H9 (cell line): ENCODE results near the gene CRYBB1. TPM values are rescaled to one million over a fixed set of nuclear protein-coding genes. Genes with fewer than 3 reads are reported as not detected.
"Not testable (repeated sequence)": the region's sequence is repeated elsewhere in the genome, so short reads cannot be mapped to it uniquely, and the experiment has no call there.

Source experiments
- DNase-seq: peaks from one replicate; pipeline ENCODE4 v3.0.0-alpha.2; 2017
- H2AFZ ChIP-seq: one replicate; pipeline ENCODE4 v1.6.1; 2013; ENCODE audit warnings: mild to moderate bottlenecking, low read length, control low read depth, moderate library complexity
- H2AK5ac ChIP-seq: 2 replicates; pipeline ENCODE4 v1.6.1; 2013; ENCODE audit warnings: low read length, control low read depth, mixed read lengths; ENCODE audit not compliant: insufficient read length
- H2BK120ac ChIP-seq: one replicate; pipeline ENCODE4 v1.6.1; 2013; ENCODE audit warnings: low read depth, mild to moderate bottlenecking, low read length, control low read depth, inconsistent platforms; ENCODE audit not compliant: poor library complexity, severe bottlenecking
- H2BK12ac ChIP-seq: 2 replicates; pipeline ENCODE4 v1.6.1; 2013; ENCODE audit warnings: low read length, control low read depth, mixed read lengths, low read depth; ENCODE audit not compliant: insufficient read length
- H2BK15ac ChIP-seq: 2 replicates; pipeline ENCODE4 v1.6.1; 2013; ENCODE audit warnings: low read depth, low read length, control low read depth
- H2BK20ac ChIP-seq: one replicate; pipeline ENCODE4 v1.6.1; 2013; ENCODE audit warnings: low read depth, mild to moderate bottlenecking, low read length, control low read depth, inconsistent platforms; ENCODE audit not compliant: poor library complexity, severe bottlenecking
- H2BK5ac ChIP-seq: 2 replicates; pipeline ENCODE4 v1.6.1; 2013; ENCODE audit warnings: low read length, control low read depth, mixed read lengths; ENCODE audit not compliant: insufficient read length
- H3K14ac ChIP-seq: 2 replicates; pipeline ENCODE4 v1.6.1; 2013; ENCODE audit warnings: low read length, control low read depth; ENCODE audit not compliant: insufficient read depth
- H3K18ac ChIP-seq: 2 replicates; pipeline ENCODE4 v1.6.1; 2013; ENCODE audit warnings: low read depth, mild to moderate bottlenecking, mixed read lengths, low read length, control low read depth; ENCODE audit not compliant: insufficient read length
- H3K23ac ChIP-seq: 2 replicates; pipeline ENCODE4 v1.6.1; 2013; ENCODE audit warnings: low read length, control low read depth, mixed read lengths, low read depth; ENCODE audit not compliant: insufficient read length
- H3K23me2 ChIP-seq: 2 replicates; pipeline ENCODE4 v1.6.1; 2013; ENCODE audit warnings: low read depth, mild to moderate bottlenecking, mixed read lengths, low read length, control low read depth; ENCODE audit not compliant: insufficient read length, poor library complexity, severe bottlenecking
- H3K27ac ChIP-seq: 2 replicates; pipeline ENCODE4 v1.5.1; 2013; ENCODE audit warnings: low read length, control low read depth, mixed read lengths, low read depth; ENCODE audit not compliant: insufficient read length
- H3K27me3 ChIP-seq: 2 replicates; pipeline ENCODE4 v1.6.1; 2013; ENCODE audit warnings: low read length, control low read depth, inconsistent platforms; ENCODE audit not compliant: insufficient read depth
- H3K4ac ChIP-seq: 2 replicates; pipeline ENCODE4 v1.6.1; 2013; ENCODE audit warnings: low read depth, mild to moderate bottlenecking, control low read depth, inconsistent platforms, low read length, moderate library complexity
- H3K4me1 ChIP-seq: 2 replicates; pipeline ENCODE4 v1.6.1; 2013; ENCODE audit warnings: low read length, control low read depth, inconsistent platforms; ENCODE audit not compliant: insufficient read depth
- H3K4me2 ChIP-seq: 2 replicates; pipeline ENCODE4 v1.6.1; 2013; ENCODE audit warnings: low read length, control low read depth, mixed read lengths; ENCODE audit not compliant: insufficient read length, insufficient read depth
- H3K56ac ChIP-seq: 2 replicates; pipeline ENCODE4 v1.6.1; 2013; ENCODE audit warnings: low read depth, mild to moderate bottlenecking, mixed read lengths, low read length, control low read depth; ENCODE audit not compliant: insufficient read length
- H3K79me1 ChIP-seq: 2 replicates; pipeline ENCODE4 v1.6.1; 2013; ENCODE audit warnings: low read depth, mild to moderate bottlenecking, moderate library complexity, low read length, control low read depth, inconsistent platforms; ENCODE audit not compliant: insufficient read depth, poor library complexity, severe bottlenecking
- H3K79me2 ChIP-seq: 2 replicates; pipeline ENCODE4 v1.6.1; 2013; ENCODE audit warnings: low read length, control low read depth, inconsistent platforms; ENCODE audit not compliant: insufficient read depth
- H3K9ac ChIP-seq: 2 replicates; pipeline ENCODE4 v1.6.1; 2013; ENCODE audit warnings: low read length, control low read depth, mixed read lengths; ENCODE audit not compliant: insufficient read length; ENCODE audit errors: extremely low read depth
- H3K9me3 ChIP-seq: one replicate; pipeline ENCODE4 v1.6.1; 2013; ENCODE audit warnings: low read depth, low read length, inconsistent platforms; ENCODE audit not compliant: control insufficient read depth
- H3T11ph ChIP-seq: one replicate; pipeline ENCODE4 v1.6.1; 2013; ENCODE audit warnings: mild to moderate bottlenecking, low read length, control low read depth, inconsistent platforms
- H4K20me1 ChIP-seq: one replicate; pipeline ENCODE4 v1.6.1; 2013; ENCODE audit not compliant: control insufficient read depth, insufficient read length, insufficient read depth
- H4K5ac ChIP-seq: 2 replicates; pipeline ENCODE4 v1.6.1; 2013; ENCODE audit warnings: low read depth, mild to moderate bottlenecking, mixed read lengths, low read length, control low read depth; ENCODE audit not compliant: insufficient read length
- H4K8ac ChIP-seq: replicated peaks from 2 replicates; pipeline ENCODE4 v1.6.1; 2013; ENCODE audit warnings: low read length, control low read depth, mixed read lengths, low read depth; ENCODE audit not compliant: insufficient read length
- H4K91ac ChIP-seq: 2 replicates; pipeline ENCODE4 v1.6.1; 2013; ENCODE audit warnings: low read depth, mild to moderate bottlenecking, moderate library complexity, mixed read lengths, low read length, control low read depth; ENCODE audit not compliant: insufficient read length
- H3K27ac Mint-ChIP-seq, 3 experiments: 2 replicates in 2 of 3; 3 replicates in 1 of 3; pipeline ENCODE4 v1.8.0; 2020 to 2021; ENCODE audit warnings: mixed read lengths in 3 of 3, mild to moderate bottlenecking in 1 of 3, moderate library complexity in 1 of 3
- H3K27me3 Mint-ChIP-seq: 2 replicates; pipeline ENCODE4 v1.8.0; 2021; ENCODE audit warnings: low read depth, mild to moderate bottlenecking, moderate library complexity, mixed read lengths
- H3K36me3 Mint-ChIP-seq, 3 experiments: 2 replicates in 2 of 3; 3 replicates in 1 of 3; pipeline ENCODE4 v1.8.0; 2020 to 2021; ENCODE audit warnings: low read depth in 3 of 3, mixed read lengths in 3 of 3; ENCODE audit not compliant: insufficient read depth in 1 of 3
- H3K4me1 Mint-ChIP-seq, 2 experiments: 2 replicates each; pipeline ENCODE4 v1.8.0; 2020; ENCODE audit warnings: mixed read lengths in 2 of 2
- H3K4me3 Mint-ChIP-seq, 2 experiments: 2 replicates in 1 of 2; 3 replicates in 1 of 2; pipeline ENCODE4 v1.8.0; 2020 to 2021; ENCODE audit warnings: mild to moderate bottlenecking in 2 of 2, mixed read lengths in 2 of 2, moderate library complexity in 1 of 2
- H3K9me3 Mint-ChIP-seq, 2 experiments: 2 replicates in 1 of 2; 3 replicates in 1 of 2; pipeline ENCODE4 v1.8.0; 2020; ENCODE audit warnings: mild to moderate bottlenecking in 2 of 2, mixed read lengths in 2 of 2, moderate library complexity in 1 of 2
- CTCF ChIP-seq: fragments of 200-600 bp; sonication (generic); conservative IDR thresholded peaks from 3 replicates; pipeline ENCODE4 v1.8.0; 2021; ENCODE audit warnings: antibody characterized with exemption, mild to moderate bottlenecking
- WGBS: extraction: QIAGEN DNeasy Blood & Tissue Kit; methylation state at CpG from one replicate; pipeline ENCODE4 v1.1.7; 2013; ENCODE audit warnings: missing lambda C conversion rate, low lambda C conversion rate, mixed read lengths; ENCODE audit not compliant: insufficient read length; ENCODE audit errors: extremely low coverage; 5-methylcytosine and 5-hydroxymethylcytosine counted together
- total RNA-seq: library from RNA; stranded (reverse); gene quantifications from 2 replicates; pipeline ENCODE4 v1.2.1, GENCODE V29; 2021

The CRYBB1 gene
- total RNA-seq, 1 experiment from 2014 or later = 5.4 TPM

- H3K4me3 Mint-ChIP-seq = peak overlapping the region; percentile 24 to 72
- no peak overlapping the region for H3T11ph ChIP-seq
- no peak overlapping the region for H2BK20ac ChIP-seq
- H4K8ac ChIP-seq = no peak overlapping the region
- H3K27me3 ChIP-seq = peaks cover 6% of the 10 kb centered on the region; the same call in 1 of the 2 replicates
- H2BK5ac ChIP-seq = no peak overlapping the region
- no peak overlapping the region for H2AFZ ChIP-seq
- no peak for DNase-seq
- H3K4me1 Mint-ChIP-seq = peaks cover 65 to 80% of the 10 kb centered on the region in 2 experiments
- no CpG with 5 or more reads among the region's 14 CpGs for WGBS
- H3K27ac Mint-ChIP-seq = peak overlapping the region in 2 of 3 experiments; percentile 24 to 42; a peak in 4 of 7 replicates
- no peak overlapping the region for H3K4ac ChIP-seq
- peaks cover 77% of the 10 kb centered on the region for H3K27me3 Mint-ChIP-seq
- no peak overlapping the region for H4K91ac ChIP-seq
- H3K23ac ChIP-seq = no peak overlapping the region
- H2AK5ac ChIP-seq = no peak overlapping the region
- no peak for TF ChIP-seq CTCF
- H3K9ac ChIP-seq = no peak overlapping the region
- H3K14ac ChIP-seq = no peak overlapping the region
- H3K79me1 ChIP-seq = no peaks in the 10 kb centered on the region
- H3K23me2 ChIP-seq = no peaks in the 10 kb centered on the region
- no peaks in the 10 kb centered on the region for H3K79me2 ChIP-seq
- no peak overlapping the region for H3K27ac ChIP-seq
- no peak overlapping the region for H4K5ac ChIP-seq
- no peak overlapping the region for H2BK15ac ChIP-seq
- peaks cover 0 to 2% of the 10 kb centered on the region in 2 experiments; a peak in 1 of 5 replicates for H3K9me3 Mint-ChIP-seq
- peaks cover 33% of the 10 kb centered on the region for H3K4me1 ChIP-seq
- no peak overlapping the region for H2BK120ac ChIP-seq
- H2BK12ac ChIP-seq = no peak overlapping the region
- no peaks in the 10 kb centered on the region for H3K9me3 ChIP-seq
- H4K20me1 ChIP-seq = no peaks in the 10 kb centered on the region
- H3K36me3 Mint-ChIP-seq = no peaks in the 10 kb centered on the region; a peak in 1 of 7 replicates
- H3K4me2 ChIP-seq = peak overlapping the region; percentile 84
- no peak overlapping the region for H3K56ac ChIP-seq
- H3K18ac ChIP-seq = no peak overlapping the region
These were observed 3.5 kb downstream of the CRYBB1 start for GRCh38 chr22:26614322-26614721.

- H2BK15ac ChIP-seq, H4K8ac ChIP-seq, H3K79me2 ChIP-seq, H3K79me1 ChIP-seq, H3K56ac ChIP-seq, H3K23me2 ChIP-seq, H3K27ac ChIP-seq, H3K36me3 Mint-ChIP-seq, H3K18ac ChIP-seq, H3K9me3 Mint-ChIP-seq, H2BK5ac ChIP-seq, H3K9ac ChIP-seq, H4K91ac ChIP-seq, H2BK12ac ChIP-seq, H2AK5ac ChIP-seq, H3K4ac ChIP-seq, H3K27me3 ChIP-seq, H3K9me3 ChIP-seq, H3K14ac ChIP-seq, H2BK120ac ChIP-seq, H2BK20ac ChIP-seq, H4K5ac ChIP-seq, H4K20me1 ChIP-seq, H2AFZ ChIP-seq, H3K23ac ChIP-seq, H3T11ph ChIP-seq: not testable (repeated sequence)
- Mint-ChIP-seq H3K4me3 (peak overlapping the region; percentile 24 to 72), H3K4me1 (peaks cover 67 to 81% of the 10 kb centered on the region in 2 experiments), H3K27me3 (peaks cover 75% of the 10 kb centered on the region), H3K27ac (peak overlapping the region in 1 of 3 experiments; percentile 87; a peak in 3 of 7 replicates)
- no CpG with 5 or more reads among the region's 10 CpGs for WGBS
- peak; percentile 75 for DNase-seq
- peaks cover 35% of the 10 kb centered on the region for H3K4me1 ChIP-seq
- H3K4me2 ChIP-seq = peak overlapping the region; percentile 84
These were observed 4.1 kb downstream of the CRYBB1 start for GRCh38 chr22:26613753-26614152.
